Measurements from ENCODE around the gene CLCN5.

DNA sequence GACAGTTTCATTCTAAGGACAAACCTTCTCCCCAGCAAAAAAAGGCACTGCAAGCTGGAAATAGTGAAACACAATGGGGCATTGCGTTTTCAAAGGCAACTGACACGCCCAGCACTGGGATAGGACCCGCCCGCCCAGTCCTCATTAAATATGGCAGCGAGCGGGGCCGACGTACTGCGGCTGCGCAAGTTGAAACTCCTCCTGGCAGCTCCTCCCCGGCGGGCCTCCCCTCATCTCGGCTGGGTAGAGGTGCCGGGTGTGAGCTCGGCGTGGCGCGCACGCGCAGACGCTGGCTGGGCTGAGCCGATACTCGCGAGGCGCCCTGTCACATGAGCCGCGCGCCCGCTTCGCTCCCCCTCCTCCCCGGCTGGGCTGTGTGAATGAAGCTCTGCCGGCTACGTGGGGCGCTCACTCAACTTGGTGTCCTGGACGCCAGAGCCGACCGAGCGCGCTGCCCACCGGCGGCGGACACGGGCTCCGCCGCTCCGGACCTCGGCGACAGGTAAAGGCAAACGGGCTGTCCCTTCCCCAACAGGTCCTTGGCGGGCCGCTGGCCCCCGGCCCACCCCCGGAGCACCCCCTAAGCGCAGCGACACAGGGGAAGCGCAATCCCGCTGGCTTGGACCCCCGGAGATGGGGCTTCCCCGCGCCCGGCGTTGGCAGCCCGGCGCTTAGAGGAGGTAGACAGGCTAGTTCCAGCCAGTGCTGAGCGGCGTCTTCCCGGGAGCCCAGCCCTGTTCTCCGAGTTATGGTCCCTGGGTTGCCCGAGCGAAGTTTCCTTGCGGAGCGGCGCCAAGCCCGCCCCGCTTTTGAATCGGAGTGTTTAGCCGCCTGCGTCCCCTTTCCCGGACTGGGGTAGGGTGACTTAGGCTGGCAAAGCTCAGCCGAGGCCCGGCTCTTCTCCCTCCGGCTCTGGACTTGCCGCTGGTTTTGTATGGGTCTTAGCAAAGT, at the start of gene CLCN5:
- no peak for TF ChIP-seq TCF12 (IDR thresholded peaks at IDR 0.05)
- no peak for TF ChIP-seq TCF12 (CRISPR knock-in tag; IDR thresholded peaks at IDR 0.05)
- TF ChIP-seq EP300 (IDR thresholded peaks at IDR 0.05; ENCODE audit: low read depth in 2 of 2, low read length in 2 of 2) = no peak
- no peak for TF ChIP-seq EP300 (CRISPR knock-in tag; IDR thresholded peaks at IDR 0.05; ENCODE audit: borderline replicate concordance)
- TF ChIP-seq RNF2 (conservative IDR thresholded peaks at IDR 0.05; ENCODE audit: low read depth) = no peak
- no peak for TF ChIP-seq MYNN (CRISPR knock-in tag; IDR thresholded peaks at IDR 0.05; ENCODE audit: low read depth)
- no peak for TF ChIP-seq FOXM1 (CRISPR knock-in tag; IDR thresholded peaks at IDR 0.05)
- TF ChIP-seq, protein P1, sequence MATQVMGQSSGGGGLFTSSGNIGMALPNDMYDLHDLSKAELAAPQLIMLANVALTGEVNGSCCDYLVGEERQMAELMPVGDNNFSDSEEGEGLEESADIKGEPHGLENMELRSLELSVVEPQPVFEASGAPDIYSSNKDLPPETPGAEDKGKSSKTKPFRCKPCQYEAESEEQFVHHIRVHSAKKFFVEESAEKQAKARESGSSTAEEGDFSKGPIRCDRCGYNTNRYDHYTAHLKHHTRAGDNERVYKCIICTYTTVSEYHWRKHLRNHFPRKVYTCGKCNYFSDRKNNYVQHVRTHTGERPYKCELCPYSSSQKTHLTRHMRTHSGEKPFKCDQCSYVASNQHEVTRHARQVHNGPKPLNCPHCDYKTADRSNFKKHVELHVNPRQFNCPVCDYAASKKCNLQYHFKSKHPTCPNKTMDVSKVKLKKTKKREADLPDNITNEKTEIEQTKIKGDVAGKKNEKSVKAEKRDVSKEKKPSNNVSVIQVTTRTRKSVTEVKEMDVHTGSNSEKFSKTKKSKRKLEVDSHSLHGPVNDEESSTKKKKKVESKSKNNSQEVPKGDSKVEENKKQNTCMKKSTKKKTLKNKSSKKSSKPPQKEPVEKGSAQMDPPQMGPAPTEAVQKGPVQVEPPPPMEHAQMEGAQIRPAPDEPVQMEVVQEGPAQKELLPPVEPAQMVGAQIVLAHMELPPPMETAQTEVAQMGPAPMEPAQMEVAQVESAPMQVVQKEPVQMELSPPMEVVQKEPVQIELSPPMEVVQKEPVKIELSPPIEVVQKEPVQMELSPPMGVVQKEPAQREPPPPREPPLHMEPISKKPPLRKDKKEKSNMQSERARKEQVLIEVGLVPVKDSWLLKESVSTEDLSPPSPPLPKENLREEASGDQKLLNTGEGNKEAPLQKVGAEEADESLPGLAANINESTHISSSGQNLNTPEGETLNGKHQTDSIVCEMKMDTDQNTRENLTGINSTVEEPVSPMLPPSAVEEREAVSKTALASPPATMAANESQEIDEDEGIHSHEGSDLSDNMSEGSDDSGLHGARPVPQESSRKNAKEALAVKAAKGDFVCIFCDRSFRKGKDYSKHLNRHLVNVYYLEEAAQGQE (IDR thresholded peaks at IDR 0.05; ENCODE audit: borderline replicate concordance in 1 of 2, low read depth in 1 of 2, low read length in 2 of 2) = no peak
- TF ChIP-seq NR2C2 (CRISPR knock-in tag; IDR thresholded peaks at IDR 0.05; ENCODE audit: borderline replicate concordance) = no peak
